HG03558 (cell line): ENCODE measurements around the gene PEAR1.

Experiments used
- ATAC-seq: cut with Tn5 transposase; IDR thresholded peaks from one replicate; pipeline ENCODE4 v1.9.1; 2021; ENCODE audit warnings: moderate number of reproducible peaks; ENCODE audit not compliant: unreplicated experiment; ENCODE audit errors: extremely low read depth

Gene PEAR1

DNA sequence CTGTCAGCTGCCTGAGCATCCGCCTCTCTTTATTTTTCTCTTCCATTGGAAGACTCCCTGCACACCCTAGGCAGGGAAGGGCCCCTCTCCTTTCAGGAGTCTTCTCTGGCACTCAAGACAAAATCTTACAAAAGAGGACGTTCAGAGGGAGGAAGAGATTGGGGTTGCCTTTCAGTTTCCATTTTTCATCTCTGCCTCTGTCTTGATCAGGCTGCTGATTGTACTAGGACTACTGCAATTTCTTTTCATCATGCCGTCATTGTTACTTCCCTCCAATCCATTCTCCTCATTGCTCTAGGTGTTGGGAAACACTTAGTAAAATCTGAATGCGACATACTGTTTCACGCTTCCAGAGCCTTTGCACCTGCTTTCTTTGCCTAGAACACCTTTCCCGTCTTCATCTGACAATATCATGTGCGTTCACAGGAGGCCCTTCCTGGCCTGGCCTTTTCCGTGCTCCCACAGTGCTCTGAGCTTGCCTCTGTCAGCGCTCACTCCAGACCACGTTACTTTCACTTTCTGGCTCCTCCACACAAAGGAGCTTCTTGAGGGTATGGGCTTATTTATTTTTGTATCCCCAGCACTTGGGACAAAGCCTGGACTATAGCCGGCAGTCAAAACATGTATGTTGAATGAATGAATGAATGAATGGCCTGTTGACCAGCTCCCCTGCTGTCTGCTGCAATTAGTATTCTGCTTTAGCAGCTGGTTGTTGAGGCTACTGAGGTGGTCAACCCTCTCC is 37.9 kb downstream of the PEAR1 start:
- no peak for ATAC-seq

- ATAC-seq, result no peak
These were observed 38.6 kb downstream of the PEAR1 start for GRCh38 chr1:156931974-156932710.

GRCh38 chr1:156933136-156933535 is 39.6 kb downstream of the PEAR1 start:
- no peak for ATAC-seq

- ATAC-seq, result no peak
These were observed 42.1 kb downstream of the PEAR1 start for GRCh38 chr1:156935505-156936128.

DNA sequence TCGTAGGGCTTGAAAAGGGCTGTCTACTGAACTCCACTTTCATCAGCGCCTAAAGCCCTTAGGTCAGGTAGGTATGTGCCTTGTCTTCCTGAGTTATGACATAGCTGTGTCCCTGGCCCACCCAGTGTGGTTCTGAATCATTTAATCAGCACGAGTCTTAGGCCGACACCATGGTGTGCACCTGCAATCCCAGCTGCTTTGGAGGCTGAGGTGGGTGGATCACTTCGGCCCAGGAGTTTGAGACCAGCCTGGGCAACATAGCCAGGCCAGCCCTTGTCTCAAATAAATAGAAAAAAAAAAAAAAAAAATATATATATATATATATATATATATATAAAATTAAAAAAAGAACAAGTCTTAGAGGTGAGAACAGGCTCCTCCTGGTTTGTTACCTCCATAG is 42.7 kb downstream of the PEAR1 start:
- no peak for ATAC-seq

DNA sequence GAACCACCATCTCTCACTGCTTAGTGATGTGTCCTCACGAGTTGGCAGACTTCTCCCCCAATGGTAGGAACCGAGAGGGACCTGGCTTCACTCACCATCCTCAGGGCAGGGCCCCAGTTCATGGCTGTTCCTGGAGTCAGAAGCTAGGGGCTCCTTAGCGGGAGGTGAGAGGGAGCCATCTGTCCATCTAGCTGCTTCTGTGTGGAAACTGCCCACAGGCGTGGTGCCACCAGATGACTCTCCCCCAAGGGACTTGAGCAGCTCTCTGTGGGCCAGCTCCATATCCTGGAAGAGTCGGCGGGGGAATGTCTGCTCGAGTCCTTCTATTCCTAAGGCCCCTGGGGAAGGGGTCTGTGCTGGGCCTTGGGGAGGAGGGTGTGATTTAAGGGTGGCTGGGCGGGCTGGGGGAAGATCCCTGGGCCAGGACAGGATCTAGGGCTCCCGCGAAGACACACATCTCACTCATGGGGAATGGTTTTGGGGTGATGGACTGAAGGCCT is 43.3 kb downstream of the PEAR1 start:
- ATAC-seq, result no peak

- no peak for ATAC-seq
These were observed 44.4 kb downstream of the PEAR1 start for GRCh38 chr1:156937883-156938282.

GRCh38 chr1:156938813-156939212 is 45.3 kb downstream of the PEAR1 start:
- ATAC-seq, result no peak

GRCh38 chr1:156939786-156940334 is 46.3 kb downstream of the PEAR1 start:
- ATAC-seq, result no peak

DNA sequence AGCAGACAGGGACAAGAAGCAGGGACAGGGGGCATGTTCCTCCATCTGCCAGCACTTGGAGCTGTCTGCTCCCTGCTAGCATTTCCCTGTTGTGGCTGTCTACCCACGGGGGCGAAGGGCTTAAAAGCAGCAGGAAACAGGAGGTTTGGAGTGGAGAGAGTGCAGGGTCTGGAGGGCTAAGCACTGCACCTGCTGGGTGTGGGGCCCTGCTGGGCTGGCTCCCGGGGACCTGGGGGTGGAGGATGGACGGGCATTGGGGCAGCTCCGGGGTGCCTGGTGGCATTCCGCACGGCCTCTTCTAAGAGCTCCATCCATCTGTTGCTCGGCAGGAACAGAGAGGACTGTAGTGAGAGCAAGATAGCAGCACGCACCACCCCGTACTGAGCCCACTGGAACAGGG is 48.2 kb downstream of the PEAR1 start:
- no peak for ATAC-seq

DNA sequence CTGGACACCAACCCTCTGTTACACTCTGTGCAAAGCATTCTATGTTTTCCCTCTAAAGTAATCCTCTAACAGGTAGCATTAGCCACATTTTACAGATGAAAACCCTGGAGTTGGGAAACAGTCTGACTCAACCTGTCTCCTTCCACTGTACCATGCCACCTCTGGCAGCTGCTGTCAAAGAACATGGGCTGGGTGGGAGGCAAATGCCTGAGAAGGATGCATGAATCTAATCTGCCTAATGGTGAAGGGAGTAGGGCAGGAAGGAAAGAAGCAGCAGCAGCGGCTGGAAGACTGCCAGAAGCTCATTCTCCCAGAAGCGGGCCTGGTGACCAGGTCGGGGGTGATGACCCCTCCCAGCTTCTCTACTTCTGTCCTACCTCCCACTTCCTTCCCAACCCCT is 48.7 kb downstream of the PEAR1 start:
- ATAC-seq, result no peak

GRCh38 chr1:156942576-156942975 is 49.1 kb downstream of the PEAR1 start:
- ATAC-seq, result no peak

DNA sequence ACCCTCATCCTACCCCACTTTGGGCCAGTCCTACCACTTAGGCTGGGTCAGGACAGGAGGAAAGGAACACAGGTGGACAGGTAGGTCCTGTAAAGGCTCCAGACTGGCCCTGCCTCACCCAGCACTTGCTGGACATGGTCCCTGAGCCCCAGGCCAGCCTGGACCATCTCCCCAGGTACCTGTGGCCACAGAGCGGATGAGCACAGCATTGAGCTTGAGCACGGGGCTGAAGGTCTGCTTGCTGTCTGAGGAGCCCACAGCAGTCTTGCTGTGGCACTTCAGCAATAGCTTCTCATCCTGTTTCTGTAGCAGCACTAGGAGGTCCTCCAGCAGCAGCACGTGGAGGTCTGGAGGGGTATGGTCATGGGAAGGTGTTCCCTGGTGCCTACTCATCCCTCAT is 50.2 kb downstream of the PEAR1 start:
- no peak for ATAC-seq

DNA sequence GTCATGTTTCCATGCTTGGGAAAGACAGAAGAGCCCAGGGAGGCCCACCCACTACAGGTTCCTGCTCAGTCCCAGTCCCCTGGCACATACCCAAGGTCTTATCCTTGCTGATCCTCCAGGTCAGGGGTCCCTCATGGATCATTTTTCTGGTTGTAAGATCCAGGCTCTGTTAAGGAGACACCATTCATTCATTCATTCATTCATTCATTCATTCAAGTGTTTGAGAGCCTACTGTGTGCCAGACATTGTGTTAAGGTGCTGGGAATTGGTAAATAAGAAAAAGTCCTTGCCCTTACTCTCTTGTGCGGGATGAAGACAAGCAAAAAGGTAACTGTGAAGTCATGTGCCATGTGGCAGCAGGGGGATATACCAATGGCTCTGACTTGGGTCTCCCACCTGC is 50.8 kb downstream of the PEAR1 start:
- no peak for ATAC-seq

DNA sequence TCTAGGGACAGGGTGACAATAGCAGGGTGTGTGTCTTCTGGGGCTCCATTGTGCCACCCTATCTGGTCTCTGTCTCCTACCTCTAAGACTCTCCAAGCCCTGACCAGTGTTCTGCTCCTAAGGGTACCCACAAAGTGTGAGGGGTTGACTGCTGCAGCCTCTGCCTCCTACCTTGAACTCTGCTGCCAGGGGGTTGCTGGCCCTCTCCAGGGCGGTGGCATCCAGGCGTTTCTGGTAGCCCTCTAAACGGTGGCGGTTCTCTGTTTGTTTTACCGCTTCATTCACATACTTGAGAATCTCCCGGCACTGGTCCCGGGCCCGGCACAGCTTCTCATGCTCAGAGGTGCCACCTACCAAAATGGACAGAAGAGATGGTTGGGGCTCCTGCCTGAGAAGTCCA is 51.3 kb downstream of the PEAR1 start:
- ATAC-seq, result no peak

DNA sequence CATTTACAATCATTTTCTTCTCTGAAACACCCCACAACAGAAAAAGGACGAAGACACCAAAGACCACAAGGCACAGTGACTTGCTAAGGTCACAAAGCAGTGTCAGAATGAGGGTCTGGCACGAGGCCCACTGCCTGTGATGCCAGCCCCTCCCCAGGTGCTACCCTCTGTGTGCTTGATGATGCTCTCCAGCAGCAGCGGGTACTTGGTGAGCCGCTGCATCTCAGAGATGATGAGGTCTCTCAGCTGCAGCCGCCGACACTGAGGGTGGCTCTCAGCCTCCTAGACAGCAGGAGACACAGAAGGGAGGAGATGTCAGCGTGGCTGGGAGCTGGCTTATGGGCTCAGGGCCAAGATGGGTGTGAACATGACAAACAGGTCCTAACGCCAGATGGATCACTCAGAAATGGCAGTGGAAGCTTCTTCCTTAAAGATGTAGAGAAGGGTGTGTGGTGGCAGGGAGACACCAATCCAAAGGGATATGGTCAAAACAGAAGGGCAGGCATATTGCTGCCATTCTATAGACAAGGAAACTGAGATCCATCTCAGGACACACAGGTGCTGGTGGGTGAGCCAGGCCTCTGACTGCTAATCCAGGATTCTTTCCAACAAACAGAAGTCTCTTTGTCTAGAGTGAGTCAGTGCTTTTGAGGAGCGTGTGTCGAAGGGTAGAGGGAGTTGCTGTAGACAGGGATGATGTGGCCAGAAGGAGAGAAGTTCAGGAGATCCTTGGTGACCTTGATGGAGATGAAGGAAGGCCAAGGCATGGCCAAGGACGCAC is 52.6 kb downstream of the PEAR1 start:
- ATAC-seq, result no peak

- ATAC-seq, result no peak
These were observed 53.6 kb downstream of the PEAR1 start for GRCh38 chr1:156947127-156947526.

GRCh38 chr1:156947818-156948525 is 54.5 kb downstream of the PEAR1 start:
- ATAC-seq, result no peak

GRCh38 chr1:156948708-156949107 is 55.2 kb downstream of the PEAR1 start:
- ATAC-seq, result no peak

DNA sequence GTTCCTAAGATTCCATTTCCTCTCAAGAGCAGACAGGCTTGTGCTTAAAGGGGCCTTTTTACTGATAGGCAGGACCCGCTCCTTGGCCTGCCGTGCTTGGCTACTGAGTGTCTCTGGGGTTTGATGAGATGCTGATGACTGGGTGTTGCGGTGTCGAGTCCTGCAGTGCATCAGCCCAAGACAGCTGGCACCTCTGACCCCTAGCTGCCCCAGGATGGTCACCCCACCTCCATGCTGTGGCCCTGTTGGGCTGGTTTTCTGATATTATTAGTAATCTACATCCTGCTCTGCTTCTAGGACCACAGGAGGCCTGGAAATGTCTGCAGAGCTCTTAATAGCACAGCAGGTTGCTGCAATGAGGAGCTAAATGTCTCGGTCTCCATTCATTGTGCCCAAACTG is 55.6 kb downstream of the PEAR1 start:
- no peak for ATAC-seq
